NCI-H146 treated with DMSO at 0.1 percent for 48 hours (cell line): ENCODE results near the gene CCL4L2.
"Not testable (repeated sequence)": the region's sequence is repeated elsewhere in the genome, so short reads cannot be mapped to it uniquely, and the experiment has no call there.

Experiments
- DNase-seq: peaks from one replicate; lab custom pipeline; 2025; ENCODE audit not compliant: unreplicated experiment; lab: John Stamatoyannopoulos, UW

CCL4L2 gene

DNA sequence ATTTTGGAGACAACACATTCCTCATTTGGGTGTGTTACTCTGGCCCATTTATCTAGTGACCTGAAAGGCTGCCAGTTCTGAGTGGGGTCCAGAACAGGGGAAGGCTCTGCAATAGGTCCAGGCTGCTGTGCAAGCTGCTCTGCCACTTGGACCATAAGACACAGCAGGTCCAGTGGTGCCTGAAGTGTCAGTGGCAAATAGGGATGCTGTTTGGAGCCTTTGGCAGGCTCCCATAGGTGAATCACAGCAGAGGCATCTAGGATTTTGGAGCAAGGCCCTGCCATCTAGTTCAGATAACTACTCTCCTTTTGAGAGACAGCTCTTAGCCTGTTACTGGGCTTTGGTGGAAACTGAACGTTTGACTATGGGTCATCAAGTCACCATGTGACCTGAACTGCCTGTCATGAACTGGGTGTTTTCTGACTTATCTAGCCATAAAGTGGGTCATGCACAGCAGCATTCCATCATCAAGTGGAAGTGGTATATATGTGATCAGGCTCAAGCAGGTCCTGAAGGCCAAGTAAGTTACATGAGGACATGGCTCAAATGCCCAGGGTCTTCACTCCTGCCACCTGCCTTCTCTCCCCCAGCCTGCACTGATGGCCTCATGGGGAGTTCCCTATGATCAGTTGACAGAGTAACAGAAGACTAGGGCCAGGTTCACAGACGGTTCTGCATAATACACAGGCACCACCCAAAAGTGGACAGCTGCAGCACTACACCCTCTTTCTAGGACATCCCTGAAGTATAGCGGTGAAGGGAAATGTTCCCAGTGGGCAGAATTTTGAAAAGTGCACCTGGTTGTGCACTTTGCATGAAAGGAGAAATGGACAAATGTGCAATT, 10.1 kb downstream of the CCL4L2 start:
- not testable (repeated sequence) for DNase-seq

DNA sequence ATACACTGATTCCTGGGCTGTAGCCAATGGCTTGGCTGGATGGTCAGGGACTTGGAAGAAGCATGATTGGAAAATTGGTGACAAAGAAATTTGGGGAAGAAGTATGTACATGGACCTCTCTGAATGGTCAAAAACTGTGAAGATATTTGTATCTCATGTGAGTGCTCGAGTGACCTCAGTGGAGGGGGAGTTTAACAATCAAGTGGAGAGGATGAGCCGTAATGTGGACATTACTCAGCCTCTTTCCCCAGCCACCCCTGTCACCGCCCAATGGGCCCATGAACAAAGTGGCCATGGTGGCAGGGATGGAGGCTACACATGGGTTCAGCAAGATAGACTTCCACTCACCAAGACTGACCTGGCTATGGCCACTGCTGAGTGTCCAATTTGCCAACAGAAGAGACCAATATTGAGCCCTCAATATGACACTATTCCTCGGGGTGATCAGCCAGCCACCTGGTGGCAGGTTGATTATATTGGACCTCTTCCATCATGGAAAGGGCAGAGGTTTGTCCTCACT, 10.8 kb downstream of the CCL4L2 start:
- not testable (repeated sequence) for DNase-seq

DNA sequence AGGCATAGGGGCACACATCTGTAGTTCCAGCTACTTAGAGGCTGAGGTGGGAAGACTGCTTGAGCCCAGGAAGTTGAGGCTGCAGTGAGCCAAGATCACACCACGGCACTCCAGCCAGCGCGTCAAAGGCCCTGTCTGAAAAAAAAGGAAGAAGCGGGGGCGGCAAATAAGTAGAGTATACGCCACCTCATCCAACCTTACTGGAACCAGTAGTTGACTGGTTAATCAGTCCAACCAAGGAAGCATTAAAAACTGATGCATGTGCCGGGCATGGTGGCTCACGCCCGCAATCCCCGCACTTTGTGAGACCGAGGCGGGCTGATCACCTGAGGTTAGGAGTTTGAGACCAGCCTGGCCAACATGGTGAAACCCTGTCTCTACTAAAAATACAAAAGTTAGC, 12.1 kb downstream of the CCL4L2 start:
- not testable (repeated sequence) for DNase-seq

- not testable (repeated sequence) for DNase-seq
Observed at GRCh38 chr17:36229644-36230043, 18.8 kb downstream of the CCL4L2 start.

DNA sequence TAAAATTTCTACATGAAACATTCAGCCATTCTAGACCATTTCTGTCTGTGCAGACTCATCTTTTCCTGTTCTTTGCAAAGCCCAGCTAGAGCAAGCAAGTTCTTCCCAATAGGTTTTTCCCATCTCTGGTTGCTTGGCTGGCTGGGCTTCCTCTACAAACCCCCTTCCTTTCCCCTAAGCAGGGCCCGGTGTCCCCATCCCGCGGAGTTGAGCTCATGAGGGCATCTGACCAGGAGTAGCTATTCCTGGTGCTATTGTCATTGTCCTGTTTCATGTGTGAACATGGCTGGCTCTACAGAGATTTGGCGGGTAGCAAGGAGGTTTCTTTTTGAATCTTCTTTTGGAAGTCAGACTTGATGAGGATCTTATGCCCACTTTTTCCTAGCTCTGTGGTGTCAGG, 31.2 kb downstream of the CCL4L2 start:
- DNase-seq = not testable (repeated sequence)
